ENCODE data around the gene CRHBP.
"Not testable (repeated sequence)": the region's sequence is repeated elsewhere in the genome, so short reads cannot be mapped to it uniquely, and the experiment has no call there.

The CRHBP gene

DNA sequence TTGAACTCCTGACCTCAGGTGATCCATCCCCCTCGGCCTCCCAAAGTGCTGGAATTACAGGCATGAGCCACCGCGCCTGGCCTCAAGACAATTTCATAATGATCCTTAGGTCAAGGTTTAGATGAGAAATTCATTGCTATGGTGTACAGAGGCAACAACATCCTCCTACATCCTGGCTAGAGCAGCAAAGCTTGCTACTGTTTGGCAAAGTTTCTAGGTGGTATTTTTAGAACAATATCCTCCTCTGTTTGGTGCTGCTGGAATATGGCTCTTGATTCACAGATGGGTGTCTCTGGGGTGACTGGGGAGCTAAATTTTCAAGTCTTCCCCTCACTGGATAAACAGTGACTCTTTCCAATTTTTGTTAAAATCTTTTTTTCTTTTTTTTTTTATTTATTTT is 30.6 kb downstream of the CRHBP start:
- H3K4me1 ChIP-seq (ENCODE audit: control insufficient read depth, insufficient read depth, low read length) = peaks cover 2% of the 10 kb centered on the region
- no peaks in the 10 kb centered on the region for H3K27me3 ChIP-seq (ENCODE audit: control insufficient read depth, insufficient read depth, low read length, poor library complexity, severe bottlenecking)
- H3K4me3 ChIP-seq (ENCODE audit: insufficient read depth, low read depth, low read length) = no peak overlapping the region
- H3K27ac ChIP-seq (ENCODE audit: insufficient read depth, low read depth, low read length, poor library complexity, severe bottlenecking) = no peak overlapping the region
- no peaks in the 10 kb centered on the region for H3K36me3 ChIP-seq (ENCODE audit: control insufficient read depth, insufficient read depth, low read length)
- 92 to 93% methylated on average over 3 of the region's 3 CpGs for WGBS, 2 experiments
- no peaks in the 10 kb centered on the region for H3K9me3 ChIP-seq (ENCODE audit: control insufficient read depth, low read length)

GRCh38 chr5:76986825-76987526 is 34.1 kb downstream of the CRHBP start:
- H3K27me3 ChIP-seq (ENCODE audit: control insufficient read depth, insufficient read depth, low read length, poor library complexity, severe bottlenecking) = no peaks in the 10 kb centered on the region
- no peak overlapping the region for H3K27ac ChIP-seq (ENCODE audit: insufficient read depth, low read depth, low read length, poor library complexity, severe bottlenecking)
- peaks cover 2% of the 10 kb centered on the region for H3K4me1 ChIP-seq (ENCODE audit: control insufficient read depth, insufficient read depth, low read length)
- 77 to 83% methylated on average over 5 to 6 of the region's 6 CpGs for WGBS, 2 experiments
- no peaks in the 10 kb centered on the region for H3K9me3 ChIP-seq (ENCODE audit: control insufficient read depth, low read length)
- H3K4me3 ChIP-seq (ENCODE audit: insufficient read depth, low read depth, low read length) = no peak overlapping the region
- H3K36me3 ChIP-seq (ENCODE audit: control insufficient read depth, insufficient read depth, low read length) = no peaks in the 10 kb centered on the region

DNA sequence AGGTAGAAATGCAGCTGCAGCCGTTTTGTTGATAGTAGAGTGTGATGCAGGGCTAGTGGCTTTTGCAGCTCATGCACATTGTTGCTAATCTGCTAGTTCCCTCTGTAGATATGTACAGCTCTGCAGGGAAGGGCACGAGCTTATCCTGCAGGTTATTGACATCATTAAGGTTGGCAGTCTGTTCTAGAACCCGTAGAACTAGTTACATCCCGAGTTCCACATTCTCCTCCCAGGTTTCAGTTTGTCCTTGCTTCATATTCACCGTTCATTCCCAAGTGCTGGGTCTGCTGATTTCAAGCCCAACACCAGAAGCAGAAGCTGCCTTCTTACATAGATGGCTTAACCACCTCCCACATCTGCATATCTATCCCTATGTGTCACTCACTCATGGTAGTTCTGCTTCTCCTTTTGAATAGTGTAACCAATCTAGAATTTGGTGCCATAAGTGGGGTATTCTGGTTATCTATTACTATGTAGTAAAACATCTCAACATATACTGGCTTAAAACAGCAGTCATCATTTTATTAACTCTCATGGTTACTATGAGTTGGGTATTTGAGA is 38.1 kb downstream of the CRHBP start:
- no peak overlapping the region for H3K4me3 ChIP-seq (ENCODE audit: insufficient read depth, low read depth, low read length)
- no peak overlapping the region for H3K27ac ChIP-seq (ENCODE audit: insufficient read depth, low read depth, low read length, poor library complexity, severe bottlenecking)
- H3K9me3 ChIP-seq (ENCODE audit: control insufficient read depth, low read length) = no peaks in the 10 kb centered on the region
- WGBS, 2 experiments = 88 to 91% methylated on average over 5 of the region's 5 CpGs
- no peaks in the 10 kb centered on the region for H3K36me3 ChIP-seq (ENCODE audit: control insufficient read depth, insufficient read depth, low read length)
- no peaks in the 10 kb centered on the region for H3K27me3 ChIP-seq (ENCODE audit: control insufficient read depth, insufficient read depth, low read length, poor library complexity, severe bottlenecking)
- peaks cover 2% of the 10 kb centered on the region for H3K4me1 ChIP-seq (ENCODE audit: control insufficient read depth, insufficient read depth, low read length)

- not testable (repeated sequence) for H3K27me3 ChIP-seq (ENCODE audit: control insufficient read depth, insufficient read depth, low read length, poor library complexity, severe bottlenecking); H3K36me3 ChIP-seq (ENCODE audit: control insufficient read depth, insufficient read depth, low read length); H3K9me3 ChIP-seq (ENCODE audit: control insufficient read depth, low read length); H3K4me3 ChIP-seq (ENCODE audit: insufficient read depth, low read depth, low read length); H3K27ac ChIP-seq (ENCODE audit: insufficient read depth, low read depth, low read length, poor library complexity, severe bottlenecking); H3K4me1 ChIP-seq (ENCODE audit: control insufficient read depth, insufficient read depth, low read length)
- 92 to 97% methylated on average over 9 of the region's 9 CpGs for WGBS, 2 experiments
Measured at GRCh38 chr5:76993436-76993835, 40.6 kb downstream of the CRHBP start.

- Histone ChIP-seq H3K9me3 (ENCODE audit: control insufficient read depth, low read length) (no peaks in the 10 kb centered on the region), H3K27me3 (ENCODE audit: control insufficient read depth, insufficient read depth, low read length, poor library complexity, severe bottlenecking) (no peaks in the 10 kb centered on the region), H3K4me1 (ENCODE audit: control insufficient read depth, insufficient read depth, low read length) (no peaks in the 10 kb centered on the region), H3K27ac (ENCODE audit: insufficient read depth, low read depth, low read length, poor library complexity, severe bottlenecking) (no peak overlapping the region), H3K36me3 (ENCODE audit: control insufficient read depth, insufficient read depth, low read length) (no peaks in the 10 kb centered on the region), H3K4me3 (ENCODE audit: insufficient read depth, low read depth, low read length) (no peak overlapping the region)
- 78 to 96% methylated on average over 1 to 5 of the region's 6 CpGs for WGBS, 2 experiments
Measured at GRCh38 chr5:76994337-76994736, 41.5 kb downstream of the CRHBP start.

- not testable (repeated sequence) for H3K4me1 ChIP-seq (ENCODE audit: control insufficient read depth, insufficient read depth, low read length); H3K36me3 ChIP-seq (ENCODE audit: control insufficient read depth, insufficient read depth, low read length); H3K9me3 ChIP-seq (ENCODE audit: control insufficient read depth, low read length); H3K27ac ChIP-seq (ENCODE audit: insufficient read depth, low read depth, low read length, poor library complexity, severe bottlenecking); H3K27me3 ChIP-seq (ENCODE audit: control insufficient read depth, insufficient read depth, low read length, poor library complexity, severe bottlenecking); H3K4me3 ChIP-seq (ENCODE audit: insufficient read depth, low read depth, low read length)
- 89 to 91% methylated on average over 4 of the region's 4 CpGs for WGBS, 2 experiments
Measured at GRCh38 chr5:76998251-76998650, 45.4 kb downstream of the CRHBP start.

DNA sequence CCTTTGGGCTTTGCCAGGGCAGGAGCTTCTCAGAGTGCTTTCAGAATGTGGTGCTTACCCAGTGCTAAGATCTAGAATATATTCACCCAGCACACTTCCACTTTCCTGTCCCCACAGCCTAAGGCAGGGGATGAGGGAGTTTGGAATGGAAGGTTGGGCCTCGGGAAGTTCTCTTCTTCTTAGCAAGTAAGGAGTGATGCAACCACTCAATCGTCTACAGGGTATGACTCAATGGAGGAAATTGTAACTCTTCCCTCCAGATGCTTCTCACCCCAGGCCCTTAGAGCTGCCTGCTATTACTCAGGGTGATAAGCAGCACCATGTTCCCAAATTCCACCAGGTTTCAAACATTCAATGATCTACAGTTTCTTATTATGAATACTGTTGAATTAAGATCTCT is 46.6 kb downstream of the CRHBP start:
- Histone ChIP-seq H3K36me3 (ENCODE audit: control insufficient read depth, insufficient read depth, low read length) (no peaks in the 10 kb centered on the region), H3K27me3 (ENCODE audit: control insufficient read depth, insufficient read depth, low read length, poor library complexity, severe bottlenecking) (no peaks in the 10 kb centered on the region), H3K27ac (ENCODE audit: insufficient read depth, low read depth, low read length, poor library complexity, severe bottlenecking) (no peak overlapping the region), H3K9me3 (ENCODE audit: control insufficient read depth, low read length) (no peaks in the 10 kb centered on the region), H3K4me3 (ENCODE audit: insufficient read depth, low read depth, low read length) (no peak overlapping the region), H3K4me1 (ENCODE audit: control insufficient read depth, insufficient read depth, low read length) (no peaks in the 10 kb centered on the region)
- 57 to 83% methylated on average over 1 to 2 of the region's 2 CpGs for WGBS, 2 experiments

DNA sequence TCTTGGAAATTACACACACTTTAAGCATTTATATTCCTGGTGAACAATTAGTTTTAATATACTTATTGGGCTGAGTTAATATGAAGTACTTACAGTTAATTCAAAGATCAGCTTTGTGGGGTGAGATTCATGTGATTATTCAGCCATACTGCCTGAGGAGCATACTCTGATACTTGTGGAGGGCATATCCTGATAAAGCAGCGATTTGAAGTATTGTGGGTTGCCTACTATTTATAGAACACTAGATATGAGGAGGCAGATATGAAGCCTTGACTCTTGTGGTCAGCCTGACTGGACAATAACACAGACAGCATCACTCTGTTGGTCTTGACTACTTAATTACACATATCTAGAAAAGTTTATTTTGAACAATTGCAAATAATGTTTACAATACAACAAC is 50.4 kb downstream of the CRHBP start:
- no peak overlapping the region for H3K27ac ChIP-seq (ENCODE audit: insufficient read depth, low read depth, low read length, poor library complexity, severe bottlenecking)
- WGBS, 2 experiments = 81 to 83% methylated on average over 1 of the region's 1 CpG
- H3K4me3 ChIP-seq (ENCODE audit: insufficient read depth, low read depth, low read length) = no peak overlapping the region
- H3K9me3 ChIP-seq (ENCODE audit: control insufficient read depth, low read length) = no peaks in the 10 kb centered on the region
- H3K4me1 ChIP-seq (ENCODE audit: control insufficient read depth, insufficient read depth, low read length) = no peaks in the 10 kb centered on the region
- no peaks in the 10 kb centered on the region for H3K36me3 ChIP-seq (ENCODE audit: control insufficient read depth, insufficient read depth, low read length)
- no peaks in the 10 kb centered on the region for H3K27me3 ChIP-seq (ENCODE audit: control insufficient read depth, insufficient read depth, low read length, poor library complexity, severe bottlenecking)

DNA sequence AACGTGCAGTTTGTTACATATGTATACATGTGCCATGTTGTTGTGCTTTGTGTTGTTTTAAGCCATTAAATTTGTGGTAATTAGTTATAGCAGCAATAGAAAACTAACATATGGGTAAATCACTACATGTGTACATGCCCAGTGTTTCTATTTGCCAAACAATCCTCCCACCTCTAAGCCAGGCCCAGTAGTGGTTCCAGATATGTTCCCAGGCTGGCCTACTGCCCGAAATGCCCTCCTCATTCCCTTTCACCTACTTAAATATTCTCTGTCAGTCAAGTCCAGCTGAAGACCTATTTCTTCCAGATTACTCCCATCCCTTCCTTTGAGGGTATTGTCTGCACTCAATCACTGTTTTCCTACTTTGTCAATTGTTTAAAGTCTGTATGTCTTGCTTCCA is 53.3 kb downstream of the CRHBP start:
- no peaks in the 10 kb centered on the region for H3K9me3 ChIP-seq (ENCODE audit: control insufficient read depth, low read length)
- no peak overlapping the region for H3K27ac ChIP-seq (ENCODE audit: insufficient read depth, low read depth, low read length, poor library complexity, severe bottlenecking)
- 94 to 97% methylated on average over 2 of the region's 2 CpGs for WGBS, 2 experiments
- no peaks in the 10 kb centered on the region for H3K27me3 ChIP-seq (ENCODE audit: control insufficient read depth, insufficient read depth, low read length, poor library complexity, severe bottlenecking)
- no peaks in the 10 kb centered on the region for H3K4me1 ChIP-seq (ENCODE audit: control insufficient read depth, insufficient read depth, low read length)
- H3K4me3 ChIP-seq (ENCODE audit: insufficient read depth, low read depth, low read length) = no peak overlapping the region
- no peaks in the 10 kb centered on the region for H3K36me3 ChIP-seq (ENCODE audit: control insufficient read depth, insufficient read depth, low read length)

DNA sequence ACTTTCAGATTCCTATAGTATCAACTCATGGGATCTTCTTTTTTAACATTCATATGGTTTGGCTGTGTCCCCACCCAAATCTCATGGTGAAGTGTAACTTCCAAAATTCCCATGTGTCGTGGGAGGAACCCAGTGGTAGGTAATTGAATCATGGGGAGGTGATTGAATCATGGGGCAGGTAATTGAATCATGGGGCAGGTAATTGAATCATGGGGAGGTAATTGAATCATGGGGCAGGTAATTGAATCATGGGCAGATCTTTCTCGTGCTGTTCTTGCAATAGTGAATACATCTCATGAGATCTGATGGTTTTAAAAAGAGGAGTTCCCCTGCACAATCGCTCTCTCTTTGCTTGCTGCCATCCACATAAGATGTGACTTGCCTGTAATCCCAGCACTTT is 55.6 kb downstream of the CRHBP start:
- Histone ChIP-seq H3K27me3 (ENCODE audit: control insufficient read depth, insufficient read depth, low read length, poor library complexity, severe bottlenecking) (no peaks in the 10 kb centered on the region), H3K9me3 (ENCODE audit: control insufficient read depth, low read length) (no peaks in the 10 kb centered on the region), H3K4me1 (ENCODE audit: control insufficient read depth, insufficient read depth, low read length) (no peaks in the 10 kb centered on the region), H3K27ac (ENCODE audit: insufficient read depth, low read depth, low read length, poor library complexity, severe bottlenecking) (no peak overlapping the region), H3K36me3 (ENCODE audit: control insufficient read depth, insufficient read depth, low read length) (no peaks in the 10 kb centered on the region), H3K4me3 (ENCODE audit: insufficient read depth, low read depth, low read length) (no peak overlapping the region)
- WGBS, 2 experiments = 64 to 83% methylated on average over 2 to 3 of the region's 3 CpGs

All from ectodermal cell (in vitro differentiated cells).